T-helper 1 cell (primary cell): ENCODE data around the gene LGALS16.
"Not testable (repeated sequence)": the region's sequence is repeated elsewhere in the genome, so short reads cannot be mapped to it uniquely, and the experiment has no call there.

Source experiments
- DNase-seq, 5 donors: peaks; one replicate each; pipeline ENCODE4 v3.0.0-alpha.2; 2012 to 2020
- total RNA-seq, 4 donors: gene quantifications; one replicate each; lab custom pipeline; 2026; lab: John Stamatoyannopoulos, UW

LGALS16 gene
- 0 reads per million in 4 donors for total RNA-seq

GRCh38 chr19:39655613-39656012 lies at the start of gene LGALS16:
Gene LGALS16 (plus strand): TSS chr19:39655913. CDS start chr19:39655962, 49 bp downstream.
- no peak for DNase-seq

- no peak for DNase-seq
Observed at GRCh38 chr19:39607021-39607420, 48.7 kb upstream of the LGALS16 start.

GRCh38 chr19:39607561-39607960 lies 48.2 kb upstream of the LGALS16 start:
- DNase-seq: no peak

- DNase-seq: no peak
Observed at GRCh38 chr19:39613597-39613996, 42.1 kb upstream of the LGALS16 start.

- DNase-seq: no peak
Observed at GRCh38 chr19:39617745-39618144, 38.0 kb upstream of the LGALS16 start.

- DNase-seq: no peak
Observed at GRCh38 chr19:39623946-39624345, 31.8 kb upstream of the LGALS16 start.

- DNase-seq: not testable (repeated sequence)
Observed at GRCh38 chr19:39627631-39628030, 28.1 kb upstream of the LGALS16 start.

- no peak for DNase-seq
Observed at GRCh38 chr19:39631178-39631577, 24.5 kb upstream of the LGALS16 start.

- DNase-seq: no peak
Observed at GRCh38 chr19:39631626-39632025, 24.1 kb upstream of the LGALS16 start.

- DNase-seq: no peak
Observed at GRCh38 chr19:39637891-39638290, 17.8 kb upstream of the LGALS16 start.

- DNase-seq: no peak
Observed at GRCh38 chr19:39641773-39642172, 13.9 kb upstream of the LGALS16 start.

GRCh38 chr19:39643591-39643990 lies 12.1 kb upstream of the LGALS16 start:
- DNase-seq: no peak

GRCh38 chr19:39645800-39646411 lies 9.8 kb upstream of the LGALS16 start:
- DNase-seq: no peak

- DNase-seq: no peak
Observed at GRCh38 chr19:39647918-39648317, 7.8 kb upstream of the LGALS16 start.

GRCh38 chr19:39659791-39660190 lies 4.1 kb downstream of the LGALS16 start:
- DNase-seq: no peak

GRCh38 chr19:39660661-39661060 lies 4.9 kb downstream of the LGALS16 start:
- no peak for DNase-seq

- no peak for DNase-seq
Observed at GRCh38 chr19:39661565-39661964, 5.9 kb downstream of the LGALS16 start.

- DNase-seq: not testable (repeated sequence)
Observed at GRCh38 chr19:39669860-39670259, 14.1 kb downstream of the LGALS16 start.

- no peak for DNase-seq
Observed at GRCh38 chr19:39670998-39671397, 15.3 kb downstream of the LGALS16 start.

- peak in 4 of 5 donors; percentile 13 to 65 (median 37) for DNase-seq
Observed at GRCh38 chr19:39671739-39672363, 16.1 kb downstream of the LGALS16 start.

- DNase-seq: no peak
Observed at GRCh38 chr19:39672473-39672872, 16.8 kb downstream of the LGALS16 start.

- DNase-seq: peak in 1 of 5 donors; percentile 63
Observed at GRCh38 chr19:39673862-39674261, 18.1 kb downstream of the LGALS16 start.

- DNase-seq: peak in 1 of 5 donors; percentile 87
Observed at GRCh38 chr19:39676004-39676403, 20.3 kb downstream of the LGALS16 start.
